Measurements from ENCODE around the gene INPP4B.

- TF ChIP-seq, protein P1, sequence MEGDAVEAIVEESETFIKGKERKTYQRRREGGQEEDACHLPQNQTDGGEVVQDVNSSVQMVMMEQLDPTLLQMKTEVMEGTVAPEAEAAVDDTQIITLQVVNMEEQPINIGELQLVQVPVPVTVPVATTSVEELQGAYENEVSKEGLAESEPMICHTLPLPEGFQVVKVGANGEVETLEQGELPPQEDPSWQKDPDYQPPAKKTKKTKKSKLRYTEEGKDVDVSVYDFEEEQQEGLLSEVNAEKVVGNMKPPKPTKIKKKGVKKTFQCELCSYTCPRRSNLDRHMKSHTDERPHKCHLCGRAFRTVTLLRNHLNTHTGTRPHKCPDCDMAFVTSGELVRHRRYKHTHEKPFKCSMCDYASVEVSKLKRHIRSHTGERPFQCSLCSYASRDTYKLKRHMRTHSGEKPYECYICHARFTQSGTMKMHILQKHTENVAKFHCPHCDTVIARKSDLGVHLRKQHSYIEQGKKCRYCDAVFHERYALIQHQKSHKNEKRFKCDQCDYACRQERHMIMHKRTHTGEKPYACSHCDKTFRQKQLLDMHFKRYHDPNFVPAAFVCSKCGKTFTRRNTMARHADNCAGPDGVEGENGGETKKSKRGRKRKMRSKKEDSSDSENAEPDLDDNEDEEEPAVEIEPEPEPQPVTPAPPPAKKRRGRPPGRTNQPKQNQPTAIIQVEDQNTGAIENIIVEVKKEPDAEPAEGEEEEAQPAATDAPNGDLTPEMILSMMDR (IDR thresholded peaks at IDR 0.05; ENCODE audit: borderline replicate concordance, extremely low read depth, low read length, poor library complexity, severe bottlenecking) = no peak
- TF ChIP-seq EZH2 (IDR thresholded peaks at IDR 0.05; ENCODE audit: borderline replicate concordance, low read depth, low read length, severe bottlenecking) = no peak
Observed at GRCh38 chr4:142567620-142568451, 278.3 kb downstream of the INPP4B start.

Data from DND-41 (cell line).